HepG2 (cell line): ENCODE results near the gene PPIL6. TPM values are rescaled to one million over a fixed set of nuclear protein-coding genes. Genes with fewer than 3 reads are reported as not detected.

ENCODE experiments used
- ATF2 ChIP-seq: sonication (generic); formaldehyde crosslinking; IDR thresholded peaks from 2 replicates; pipeline ENCODE4 v1.4.0; 2020; ENCODE audit warnings: missing genetic modification reagents
- ATF4 ChIP-seq, 2 experiments: fragments of 450-650 bp in 1 of 2; sonication (generic) in 1 of 2; formaldehyde crosslinking; IDR thresholded peaks; 2 replicates each; pipeline versions ENCODE4 v1.5.0 to v1.8.0; 2020 to 2022; ENCODE audit warnings: mild to moderate bottlenecking in 1 of 2, missing genetic modification reagents in 1 of 2
- BRD4 ChIP-seq: sonication (generic); formaldehyde crosslinking; IDR thresholded peaks from 2 replicates; pipeline ENCODE4 v1.4.0; 2020; ENCODE audit warnings: missing genetic modification reagents
- FOXA3 ChIP-seq: IDR thresholded peaks from 2 replicates; pipeline ENCODE4 v1.6.1; 2016; ENCODE audit warnings: missing genetic modification reagents, missing compliant biosample characterization
- GATAD2A ChIP-seq: IDR thresholded peaks from 2 replicates; pipeline ENCODE4 v1.6.1; 2016
- MBD4 ChIP-seq: IDR thresholded peaks from 2 replicates; pipeline ENCODE4 v1.6.1; 2012; ENCODE audit warnings: low read length, inconsistent platforms, borderline replicate concordance
- NCOA2 ChIP-seq: sonication (generic); formaldehyde crosslinking; IDR thresholded peaks from 2 replicates; pipeline ENCODE4 v1.8.0; 2022; ENCODE audit warnings: inconsistent platforms
- NFATC3 ChIP-seq: sonication (generic); formaldehyde crosslinking; IDR thresholded peaks from 2 replicates; pipeline ENCODE4 v1.5.1; 2020; ENCODE audit warnings: mild to moderate bottlenecking, missing genetic modification reagents
- NFKB2 ChIP-seq: sonication (generic); formaldehyde crosslinking; IDR thresholded peaks from 2 replicates; pipeline ENCODE4 v1.4.0; 2020; ENCODE audit warnings: missing genetic modification reagents, borderline replicate concordance
- ONECUT2 ChIP-seq: sonication (generic); formaldehyde crosslinking; IDR thresholded peaks from 2 replicates; pipeline ENCODE4 v1.4.0; 2020; ENCODE audit warnings: missing genetic modification reagents
- STAT5B ChIP-seq: sonication (generic); formaldehyde crosslinking; IDR thresholded peaks from 2 replicates; pipeline ENCODE4 v1.4.0; 2020; ENCODE audit warnings: missing genetic modification reagents
- ZKSCAN8 ChIP-seq: IDR thresholded peaks from 2 replicates; pipeline ENCODE4 v1.6.1; 2016; ENCODE audit warnings: borderline replicate concordance, missing genetic modification reagents, missing compliant biosample characterization
- ZMYM3 ChIP-seq: sonication (generic); formaldehyde crosslinking; IDR thresholded peaks from 2 replicates; pipeline ENCODE4 v1.5.1; 2020; ENCODE audit warnings: mild to moderate bottlenecking, missing genetic modification reagents
- ZNF558 ChIP-seq: sonication (generic); formaldehyde crosslinking; IDR thresholded peaks from 2 replicates; pipeline ENCODE4 v1.9.0; 2022; ENCODE audit warnings: mild to moderate bottlenecking, missing genetic modification reagents, borderline replicate concordance
- ZNF609 ChIP-seq: sonication (generic); formaldehyde crosslinking; IDR thresholded peaks from 2 replicates; pipeline ENCODE4 v1.4.0; 2020; ENCODE audit warnings: mild to moderate bottlenecking, missing genetic modification reagents, borderline replicate concordance
- ZNF619 ChIP-seq: sonication (generic); formaldehyde crosslinking; IDR thresholded peaks from 2 replicates; pipeline ENCODE4 v1.4.0; 2020; ENCODE audit warnings: mild to moderate bottlenecking, missing genetic modification reagents
- ZNF724P ChIP-seq: sonication (generic); formaldehyde crosslinking; IDR thresholded peaks from 2 replicates; pipeline ENCODE4 v1.8.0; 2022; ENCODE audit warnings: missing genetic modification reagents, borderline replicate concordance
- ZNF75D ChIP-seq: sonication (generic); formaldehyde crosslinking; IDR thresholded peaks from 2 replicates; pipeline ENCODE4 v1.8.1; 2023; ENCODE audit warnings: missing genetic modification reagents, mild to moderate bottlenecking, borderline replicate concordance
- polyA plus RNA-seq, 8 experiments: library from polyadenylated mRNA; depleted of rRNA in 3 of 8; stranded (reverse) in 7 of 8; unstranded in 1 of 8; fragments of >200 nt; fragmentation: Illumina TruSeq in 4 of 8; extraction: Trizol in 4 of 8; gene quantifications; 2 replicates each; pipeline versions ENCODE4 v1.2.1 to v1.2.3, GENCODE V29; 2011 to 2016; ENCODE audit warnings: low read depth in 4 of 8, missing spikeins in 1 of 8, mixed read lengths in 1 of 8; ENCODE audit not compliant: insufficient read depth in 1 of 8
- total RNA-seq, 5 experiments: library from RNA; depleted of rRNA; stranded (reverse); fragments of >200 nt; fragmentation: Illumina TruSeq; extraction: Trizol; gene quantifications; 2 replicates each; pipeline ENCODE4 v1.2.3, GENCODE V29; 2016; ENCODE audit warnings: low read depth in 1 of 5

PPIL6 gene
- total and polyA plus RNA-seq, 2 of the 13 experiments (the other 11 are each of a cell fraction or from before 2014, with no cell fraction given): 0.22 to 0.46 TPM

- TF ChIP-seq ZNF75D (CRISPR knock-in tag) (no peak), NFATC3 (no peak), ATF2 (no peak), GATAD2A (CRISPR knock-in tag) (0 out of 2 replicates have a peak, but pooled peaks have one; percentile 3), ONECUT2 (CRISPR knock-in tag) (no peak), ZNF609 (CRISPR knock-in tag) (no peak; the same call in 1 of the 2 replicates), BRD4 (CRISPR knock-in tag) (no peak), ATF4 (CRISPR knock-in tag; IDR thresholded peaks at IDR 0.05) (no peak), ZKSCAN8 (CRISPR knock-in tag) (0 out of 2 replicates have a peak, but pooled peaks have one; percentile 26), NCOA2 (CRISPR knock-in tag) (no peak; the same call in 1 of the 2 replicates), NFKB2 (CRISPR knock-in tag) (no peak), ZNF724P (CRISPR knock-in tag) (no peak), ZNF558 (CRISPR knock-in tag) (no peak), STAT5B (no peak), ZNF619 (CRISPR knock-in tag) (no peak), ZMYM3 (CRISPR knock-in tag) (no peak), FOXA3 (CRISPR knock-in tag) (0 out of 2 replicates have a peak, but pooled peaks have one; percentile 3), MBD4 (no peak)
These were observed at the start of gene PPIL6, which contains the start of gene SMPD2 (continued) for GRCh38 chr6:109440331-109441068.
